WTC11 (cell line): Measurements from ENCODE around the gene SLC25A28. TPM values are rescaled to one million over a fixed set of nuclear protein-coding genes. Genes with fewer than 3 reads are reported as not detected.

Source experiments
- ATAC-seq: fragments of 200-7000 bp; cut with Tn5 transposase; 2 replicates; pipeline ENCODE4 v1.10.0; 2021; ENCODE audit warnings: mild to moderate bottlenecking, moderate library complexity
- CTCF ChIA-PET: fragments of 300-600 bp; sonication (Branson Sonifier 250); formaldehyde crosslinking; loops from one replicate; lab custom pipeline; 2021; ENCODE audit warnings: antibody characterized with exemption; lab: Charles Lee
- POLR2A ChIA-PET: fragments of 350-600 bp; sonication (Branson Sonifier 250); formaldehyde crosslinking; loops from one replicate; lab custom pipeline; 2021; ENCODE audit warnings: antibody characterized with exemption; lab: Charles Lee
- DNase-seq: peaks from one replicate; pipeline ENCODE4 v3.0.0; 2021; ENCODE audit warnings: low spot score
- H3K27ac Mint-ChIP-seq: 2 replicates; pipeline ENCODE4 v1.8.0; 2021; ENCODE audit warnings: mixed read lengths
- H3K27me3 Mint-ChIP-seq: 2 replicates; pipeline ENCODE4 v1.8.0; 2021; ENCODE audit warnings: low read depth, mild to moderate bottlenecking, moderate library complexity, mixed read lengths
- H3K36me3 Mint-ChIP-seq: 2 replicates; pipeline ENCODE4 v1.8.0; 2021; ENCODE audit warnings: mixed read lengths
- H3K4me1 Mint-ChIP-seq: 2 replicates; pipeline ENCODE4 v1.8.0; 2022; ENCODE audit warnings: mixed read lengths
- H3K4me3 Mint-ChIP-seq: 2 replicates; pipeline ENCODE4 v1.8.0; 2021; ENCODE audit warnings: mild to moderate bottlenecking, moderate library complexity, mixed read lengths
- H3K9me3 Mint-ChIP-seq: 2 replicates; pipeline ENCODE4 v1.8.0; 2021; ENCODE audit warnings: mixed read lengths
- ATF1 ChIP-seq: sonication (generic); formaldehyde crosslinking; IDR thresholded peaks from 2 replicates; pipeline ENCODE4 v1.8.1; 2023; ENCODE audit warnings: mild to moderate bottlenecking, moderate library complexity, missing genetic modification reagents
- CBFB ChIP-seq: sonication (generic); formaldehyde crosslinking; IDR thresholded peaks from 2 replicates; pipeline ENCODE4 v1.8.1; 2022; ENCODE audit warnings: mild to moderate bottlenecking, low read depth, missing genetic modification reagents
- CREB1 ChIP-seq: sonication (generic); formaldehyde crosslinking; IDR thresholded peaks from 2 replicates; pipeline ENCODE4 v1.8.0; 2023; ENCODE audit warnings: mild to moderate bottlenecking, missing genetic modification reagents
- GTF2I ChIP-seq: fragments of 250-450 bp; sonication (Bioruptor Pico); conservative IDR thresholded peaks from 2 replicates; pipeline ENCODE4 v1.4.0; 2021; ENCODE audit warnings: mild to moderate bottlenecking
- NFYB ChIP-seq: sonication (generic); formaldehyde crosslinking; conservative IDR thresholded peaks from 2 replicates; pipeline ENCODE4 v1.8.0; 2022; ENCODE audit warnings: low read depth, missing genetic modification reagents
- TCF7 ChIP-seq: sonication (generic); formaldehyde crosslinking; IDR thresholded peaks from 2 replicates; pipeline ENCODE4 v1.8.0; 2022; ENCODE audit warnings: mild to moderate bottlenecking, low read depth, missing genetic modification reagents, moderate library complexity
- TEAD1 ChIP-seq: sonication (generic); formaldehyde crosslinking; IDR thresholded peaks from 2 replicates; pipeline ENCODE4 v1.8.0; 2022; ENCODE audit warnings: mild to moderate bottlenecking, missing genetic modification reagents
- TP53 ChIP-seq: sonication (generic); formaldehyde crosslinking; IDR thresholded peaks from 2 replicates; pipeline ENCODE4 v1.8.1; 2023; ENCODE audit warnings: mild to moderate bottlenecking, missing genetic modification reagents
- USF2 ChIP-seq: sonication (generic); formaldehyde crosslinking; IDR thresholded peaks from 2 replicates; pipeline ENCODE4 v1.8.1; 2023; ENCODE audit warnings: mild to moderate bottlenecking, missing genetic modification reagents, moderate library complexity
- ZNF121 ChIP-seq: sonication (generic); formaldehyde crosslinking; IDR thresholded peaks from 2 replicates; pipeline ENCODE4 v1.8.0; 2023; ENCODE audit warnings: missing genetic modification reagents
- ZNF232 ChIP-seq: sonication (generic); formaldehyde crosslinking; IDR thresholded peaks from 2 replicates; pipeline ENCODE4 v1.8.0; 2022; ENCODE audit warnings: mild to moderate bottlenecking, missing genetic modification reagents
- ZNF423 ChIP-seq: fragments of 250-450 bp; sonication (Bioruptor Pico); IDR thresholded peaks from 2 replicates; pipeline ENCODE4 v2.1.2; 2022; ENCODE audit warnings: mild to moderate bottlenecking, moderate library complexity
- ZNF671 ChIP-seq: fragments of 250-450 bp; sonication (Bioruptor Pico); IDR thresholded peaks from 2 replicates; pipeline ENCODE4 v1.8.0; 2021; ENCODE audit warnings: mild to moderate bottlenecking
- total RNA-seq: library from RNA; stranded (reverse); gene quantifications from 3 replicates; pipeline ENCODE4 v1.2.3, GENCODE V29; 2021
- TF ChIP-seq, protein P1 (sequence below): sonication (generic); formaldehyde crosslinking; IDR thresholded peaks from 2 replicates; pipeline ENCODE4 v1.8.0; 2023; ENCODE audit warnings: missing genetic modification reagents, mild to moderate bottlenecking, borderline replicate concordance
- TF ChIP-seq, protein P2 (sequence below): sonication (generic); formaldehyde crosslinking; IDR thresholded peaks from 2 replicates; pipeline ENCODE4 v1.8.1; 2023; ENCODE audit warnings: mild to moderate bottlenecking, missing genetic modification reagents
- TF ChIP-seq, protein P3 (sequence below): sonication (generic); formaldehyde crosslinking; IDR thresholded peaks from 2 replicates; pipeline ENCODE4 v1.8.1; 2022; ENCODE audit warnings: mild to moderate bottlenecking, moderate library complexity, missing genetic modification reagents
- TF ChIP-seq, protein P4 (sequence below): sonication (generic); formaldehyde crosslinking; conservative IDR thresholded peaks from 2 replicates; pipeline ENCODE4 v1.8.1; 2022; ENCODE audit warnings: mild to moderate bottlenecking, missing genetic modification reagents
- TF ChIP-seq, protein P5 (sequence below): sonication (generic); formaldehyde crosslinking; IDR thresholded peaks from 2 replicates; pipeline ENCODE4 v1.8.1; 2022; ENCODE audit warnings: low read depth, mild to moderate bottlenecking, moderate library complexity, missing genetic modification reagents, borderline replicate concordance

The SLC25A28 gene
- total RNA-seq, 1 experiment from 2014 or later = 18.2 TPM

DNA sequence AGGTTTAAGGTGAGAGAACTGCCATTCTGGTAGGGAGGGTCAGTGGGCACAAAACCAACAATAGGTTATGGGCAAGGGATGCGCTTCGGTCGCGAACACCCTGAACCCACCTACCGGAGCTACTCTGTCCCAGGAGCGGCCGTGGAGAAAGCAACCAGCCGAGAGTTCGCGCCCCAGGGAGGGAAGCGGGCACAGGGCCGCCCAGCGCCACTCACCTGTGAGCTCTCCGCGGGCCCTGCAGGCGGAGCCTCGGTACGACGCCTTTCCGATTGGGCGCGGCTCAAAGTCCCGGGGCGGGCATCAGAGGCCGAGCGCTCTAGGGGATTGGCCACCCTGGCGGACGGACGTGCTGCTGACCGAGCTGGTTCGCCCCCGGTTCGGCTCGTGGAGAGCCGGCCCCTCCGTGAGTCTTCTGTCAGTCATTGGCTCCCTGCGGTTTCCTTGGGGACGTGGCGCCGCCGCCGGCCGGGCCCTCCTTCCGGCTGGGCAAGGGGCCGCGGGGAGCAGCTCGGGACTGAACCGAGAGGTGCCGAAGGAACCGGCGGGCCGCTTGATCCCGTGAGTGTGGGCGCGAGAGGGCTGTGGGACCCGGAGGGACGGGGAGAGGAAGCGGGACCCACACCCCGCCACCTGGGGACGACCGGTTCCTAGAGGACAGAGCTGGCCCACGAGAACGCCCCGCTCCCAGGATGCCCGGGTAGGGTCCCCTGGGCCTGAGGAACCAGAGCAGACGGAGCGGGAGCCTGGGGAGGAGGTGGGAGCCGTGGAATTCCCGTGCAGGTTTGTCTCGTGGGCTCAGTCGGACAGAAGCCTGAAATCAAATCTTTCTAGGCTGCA lies 39.0 kb upstream of the SLC25A28 start, which contains the start of gene ENTPD7 (continued):
- TF ChIP-seq, protein P1, sequence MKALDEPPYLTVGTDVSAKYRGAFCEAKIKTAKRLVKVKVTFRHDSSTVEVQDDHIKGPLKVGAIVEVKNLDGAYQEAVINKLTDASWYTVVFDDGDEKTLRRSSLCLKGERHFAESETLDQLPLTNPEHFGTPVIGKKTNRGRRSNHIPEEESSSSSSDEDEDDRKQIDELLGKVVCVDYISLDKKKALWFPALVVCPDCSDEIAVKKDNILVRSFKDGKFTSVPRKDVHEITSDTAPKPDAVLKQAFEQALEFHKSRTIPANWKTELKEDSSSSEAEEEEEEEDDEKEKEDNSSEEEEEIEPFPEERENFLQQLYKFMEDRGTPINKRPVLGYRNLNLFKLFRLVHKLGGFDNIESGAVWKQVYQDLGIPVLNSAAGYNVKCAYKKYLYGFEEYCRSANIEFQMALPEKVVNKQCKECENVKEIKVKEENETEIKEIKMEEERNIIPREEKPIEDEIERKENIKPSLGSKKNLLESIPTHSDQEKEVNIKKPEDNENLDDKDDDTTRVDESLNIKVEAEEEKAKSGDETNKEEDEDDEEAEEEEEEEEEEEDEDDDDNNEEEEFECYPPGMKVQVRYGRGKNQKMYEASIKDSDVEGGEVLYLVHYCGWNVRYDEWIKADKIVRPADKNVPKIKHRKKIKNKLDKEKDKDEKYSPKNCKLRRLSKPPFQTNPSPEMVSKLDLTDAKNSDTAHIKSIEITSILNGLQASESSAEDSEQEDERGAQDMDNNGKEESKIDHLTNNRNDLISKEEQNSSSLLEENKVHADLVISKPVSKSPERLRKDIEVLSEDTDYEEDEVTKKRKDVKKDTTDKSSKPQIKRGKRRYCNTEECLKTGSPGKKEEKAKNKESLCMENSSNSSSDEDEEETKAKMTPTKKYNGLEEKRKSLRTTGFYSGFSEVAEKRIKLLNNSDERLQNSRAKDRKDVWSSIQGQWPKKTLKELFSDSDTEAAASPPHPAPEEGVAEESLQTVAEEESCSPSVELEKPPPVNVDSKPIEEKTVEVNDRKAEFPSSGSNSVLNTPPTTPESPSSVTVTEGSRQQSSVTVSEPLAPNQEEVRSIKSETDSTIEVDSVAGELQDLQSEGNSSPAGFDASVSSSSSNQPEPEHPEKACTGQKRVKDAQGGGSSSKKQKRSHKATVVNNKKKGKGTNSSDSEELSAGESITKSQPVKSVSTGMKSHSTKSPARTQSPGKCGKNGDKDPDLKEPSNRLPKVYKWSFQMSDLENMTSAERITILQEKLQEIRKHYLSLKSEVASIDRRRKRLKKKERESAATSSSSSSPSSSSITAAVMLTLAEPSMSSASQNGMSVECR (CRISPR knock-in tag) = peak; percentile 94; the same call in 1 of the 2 replicates
- TF ChIP-seq TCF7 (CRISPR knock-in tag) (no peak), CBFB (CRISPR knock-in tag) (no peak), NFYB (CRISPR knock-in tag) (peak; percentile 69), TEAD1 (CRISPR knock-in tag) (no peak; the same call in 1 of the 2 replicates), ATF1 (CRISPR knock-in tag) (no peak), TP53 (no peak), ZNF671 (no peak), CREB1 (CRISPR knock-in tag) (0 out of 2 replicates have a peak, but pooled peaks have one; percentile 38), ZNF232 (CRISPR knock-in tag) (no peak), USF2 (CRISPR knock-in tag) (0 out of 2 replicates have a peak, but pooled peaks have one; percentile 17)
- TF ChIP-seq, protein P2, sequence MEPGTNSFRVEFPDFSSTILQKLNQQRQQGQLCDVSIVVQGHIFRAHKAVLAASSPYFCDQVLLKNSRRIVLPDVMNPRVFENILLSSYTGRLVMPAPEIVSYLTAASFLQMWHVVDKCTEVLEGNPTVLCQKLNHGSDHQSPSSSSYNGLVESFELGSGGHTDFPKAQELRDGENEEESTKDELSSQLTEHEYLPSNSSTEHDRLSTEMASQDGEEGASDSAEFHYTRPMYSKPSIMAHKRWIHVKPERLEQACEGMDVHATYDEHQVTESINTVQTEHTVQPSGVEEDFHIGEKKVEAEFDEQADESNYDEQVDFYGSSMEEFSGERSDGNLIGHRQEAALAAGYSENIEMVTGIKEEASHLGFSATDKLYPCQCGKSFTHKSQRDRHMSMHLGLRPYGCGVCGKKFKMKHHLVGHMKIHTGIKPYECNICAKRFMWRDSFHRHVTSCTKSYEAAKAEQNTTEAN (CRISPR knock-in tag) = no peak
- TF ChIP-seq, protein P3, sequence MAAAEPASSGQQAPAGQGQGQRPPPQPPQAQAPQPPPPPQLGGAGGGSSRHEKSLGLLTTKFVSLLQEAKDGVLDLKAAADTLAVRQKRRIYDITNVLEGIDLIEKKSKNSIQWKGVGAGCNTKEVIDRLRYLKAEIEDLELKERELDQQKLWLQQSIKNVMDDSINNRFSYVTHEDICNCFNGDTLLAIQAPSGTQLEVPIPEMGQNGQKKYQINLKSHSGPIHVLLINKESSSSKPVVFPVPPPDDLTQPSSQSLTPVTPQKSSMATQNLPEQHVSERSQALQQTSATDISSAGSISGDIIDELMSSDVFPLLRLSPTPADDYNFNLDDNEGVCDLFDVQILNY (CRISPR knock-in tag) = peak; percentile 32; the same call in 1 of the 2 replicates
- TF ChIP-seq, protein P4, sequence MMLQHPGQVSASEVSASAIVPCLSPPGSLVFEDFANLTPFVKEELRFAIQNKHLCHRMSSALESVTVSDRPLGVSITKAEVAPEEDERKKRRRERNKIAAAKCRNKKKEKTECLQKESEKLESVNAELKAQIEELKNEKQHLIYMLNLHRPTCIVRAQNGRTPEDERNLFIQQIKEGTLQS = no peak
- TF ChIP-seq, protein P5, sequence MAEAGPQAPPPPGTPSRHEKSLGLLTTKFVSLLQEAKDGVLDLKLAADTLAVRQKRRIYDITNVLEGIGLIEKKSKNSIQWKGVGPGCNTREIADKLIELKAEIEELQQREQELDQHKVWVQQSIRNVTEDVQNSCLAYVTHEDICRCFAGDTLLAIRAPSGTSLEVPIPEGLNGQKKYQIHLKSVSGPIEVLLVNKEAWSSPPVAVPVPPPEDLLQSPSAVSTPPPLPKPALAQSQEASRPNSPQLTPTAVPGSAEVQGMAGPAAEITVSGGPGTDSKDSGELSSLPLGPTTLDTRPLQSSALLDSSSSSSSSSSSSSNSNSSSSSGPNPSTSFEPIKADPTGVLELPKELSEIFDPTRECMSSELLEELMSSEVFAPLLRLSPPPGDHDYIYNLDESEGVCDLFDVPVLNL (CRISPR knock-in tag) = no peak

DNA sequence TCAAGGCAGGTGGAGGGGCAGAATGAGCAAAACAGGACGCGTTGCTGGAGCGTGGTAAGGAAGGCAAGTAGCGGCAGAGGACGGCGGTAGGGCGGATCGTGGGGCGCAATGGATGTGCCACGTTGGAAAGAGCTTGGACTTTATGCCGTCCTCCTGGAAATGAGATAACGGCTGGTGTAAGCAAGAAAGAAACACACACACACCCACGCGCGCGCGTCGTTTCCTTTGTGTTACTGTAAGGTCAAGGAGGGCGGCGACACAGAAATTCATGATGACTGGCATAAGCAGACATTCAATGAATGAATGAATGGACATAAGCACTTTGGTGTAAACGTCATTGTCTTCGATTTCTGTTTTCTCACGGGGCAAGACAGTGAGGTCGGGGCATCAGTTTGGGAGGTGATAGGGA lies 38.4 kb upstream of the SLC25A28 start:
- TF ChIP-seq ZNF121 = peak; percentile 78; the same call in 1 of the 2 replicates
- TF ChIP-seq GTF2I = 0 out of 2 replicates have a peak, but pooled peaks have one; percentile 15
- no peak for TF ChIP-seq ZNF423
- ChIA-PET CTCF (interaction anchor here (0.6 to 1.6 kb wide), 14 partner anchors 19 to 228 kb away, joined by 3 to 11 read pairs (median 4); partner anchors contain the start of genes GOT1 and SLC25A28), POLR2A (interaction anchor here (1.1 to 1.9 kb wide), 4 partner anchors 37 to 228 kb away, joined by 3 to 11 read pairs (median 7); partner anchors contain the start of genes COX15, CUTC, GOT1 and SLC25A28)
- Mint-ChIP-seq H3K4me1 (peaks cover 18% of the 10 kb centered on the region), H3K4me3 (peak overlapping the region; percentile 92), H3K9me3 (no peaks in the 10 kb centered on the region), H3K27ac (0 out of 2 replicates have a peak overlapping the region, but pooled peaks have one; percentile 39), H3K36me3 (no peaks in the 10 kb centered on the region; the same call in 1 of the 2 replicates), H3K27me3 (peaks cover 34% of the 10 kb centered on the region)
- DNase-seq (peak; percentile 15), ATAC-seq (no peak)
